Thoracic aorta (tissue), 2 donors: ENCODE data around the gene LRRC46. TPM values are rescaled to one million over a fixed set of nuclear protein-coding genes. Genes with fewer than 3 reads are reported as not detected.

Experiments
- ATAC-seq: fragments of 150-250 bp; one replicate; pipeline ENCODE4 v1.8.0; 2017; ENCODE audit warnings: low read depth; ENCODE audit not compliant: insufficient number of reproducible peaks, low FRiP score
- DNase-seq: peaks from one replicate; pipeline ENCODE4 v3.0.0-alpha.2; 2020; ENCODE audit warnings: low spot score
- H3K27ac ChIP-seq, 2 donors: fragments of 200-600 bp; sonication (generic); 1 replicate in 1 of 2; 2 replicates in 1 of 2; pipeline ENCODE4 v1.5.1; 2016; ENCODE audit warnings: mild to moderate bottlenecking in 2 of 2, moderate library complexity in 2 of 2
- H3K27me3 ChIP-seq: fragments of 200-600 bp; sonication (generic); replicated peaks from 2 replicates; pipeline ENCODE4 v1.6.0; 2016; ENCODE audit warnings: mild to moderate bottlenecking; ENCODE audit not compliant: insufficient read depth
- H3K36me3 ChIP-seq: fragments of 200-600 bp; sonication (generic); one replicate; pipeline ENCODE4 v1.5.1; 2016
- H3K4me1 ChIP-seq, 2 donors: fragments of 200-600 bp; sonication (generic); 1 replicate in 1 of 2; 2 replicates in 1 of 2; pipeline versions ENCODE4 v1.5.1 to v1.6.0; 2016; ENCODE audit warnings: low read depth in 2 of 2, mild to moderate bottlenecking in 1 of 2; ENCODE audit not compliant: control insufficient read depth in 1 of 2
- H3K4me3 ChIP-seq: fragments of 200-600 bp; sonication (generic); 2 replicates; pipeline ENCODE4 v1.5.1; 2016; ENCODE audit warnings: mild to moderate bottlenecking
- H3K9me3 ChIP-seq: fragments of 200-600 bp; sonication (generic); 2 replicates; pipeline ENCODE4 v1.5.1; 2016
- total RNA-seq, 2 donors: library from RNA; depleted of rRNA; stranded (reverse); fragments of >200 nt; gene quantifications; one replicate each; pipeline versions ENCODE4 v1.1.0 to v1.2.3, GENCODE V29; 2016
- TF ChIP-seq, protein P1 (sequence below): fragments of 200-600 bp; sonication (generic); IDR thresholded peaks from one replicate; pipeline ENCODE4 v1.5.1; 2019; ENCODE audit warnings: antibody characterized with exemption

Gene LRRC46
- total RNA-seq, 2 donors from 2014 or later = 0.42 TPM; not detected in 1

DNA sequence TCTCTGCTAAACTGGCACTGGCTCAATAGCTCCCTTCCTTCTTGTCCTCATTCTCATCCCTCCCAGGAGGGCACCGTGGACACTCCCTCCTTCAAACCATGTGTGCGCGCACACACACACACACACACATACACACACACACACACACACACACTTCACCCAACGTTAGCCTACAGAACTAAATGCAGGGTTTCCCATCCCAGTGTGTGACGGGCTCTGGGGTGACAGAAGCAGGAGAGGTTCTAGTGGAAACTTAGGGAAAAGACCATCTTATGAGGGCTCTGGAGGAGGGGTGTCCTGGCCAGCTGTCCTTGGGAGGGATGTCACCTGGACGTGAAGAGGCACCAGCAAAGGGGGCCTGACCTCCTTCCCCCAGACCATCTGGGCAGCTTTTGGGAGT is 29.6 kb upstream of the LRRC46 start:
- ATAC-seq = no peak
- Histone ChIP-seq H3K27me3 (no peaks in the 10 kb centered on the region), H3K36me3 (no peaks in the 10 kb centered on the region), H3K4me3 (no peak overlapping the region), H3K4me1 (peaks cover 0 to 15% of the 10 kb centered on the region in 2 donors), H3K27ac (no peak overlapping the region), H3K9me3 (no peaks in the 10 kb centered on the region)
- TF ChIP-seq, protein P1, sequence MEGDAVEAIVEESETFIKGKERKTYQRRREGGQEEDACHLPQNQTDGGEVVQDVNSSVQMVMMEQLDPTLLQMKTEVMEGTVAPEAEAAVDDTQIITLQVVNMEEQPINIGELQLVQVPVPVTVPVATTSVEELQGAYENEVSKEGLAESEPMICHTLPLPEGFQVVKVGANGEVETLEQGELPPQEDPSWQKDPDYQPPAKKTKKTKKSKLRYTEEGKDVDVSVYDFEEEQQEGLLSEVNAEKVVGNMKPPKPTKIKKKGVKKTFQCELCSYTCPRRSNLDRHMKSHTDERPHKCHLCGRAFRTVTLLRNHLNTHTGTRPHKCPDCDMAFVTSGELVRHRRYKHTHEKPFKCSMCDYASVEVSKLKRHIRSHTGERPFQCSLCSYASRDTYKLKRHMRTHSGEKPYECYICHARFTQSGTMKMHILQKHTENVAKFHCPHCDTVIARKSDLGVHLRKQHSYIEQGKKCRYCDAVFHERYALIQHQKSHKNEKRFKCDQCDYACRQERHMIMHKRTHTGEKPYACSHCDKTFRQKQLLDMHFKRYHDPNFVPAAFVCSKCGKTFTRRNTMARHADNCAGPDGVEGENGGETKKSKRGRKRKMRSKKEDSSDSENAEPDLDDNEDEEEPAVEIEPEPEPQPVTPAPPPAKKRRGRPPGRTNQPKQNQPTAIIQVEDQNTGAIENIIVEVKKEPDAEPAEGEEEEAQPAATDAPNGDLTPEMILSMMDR = no peak
- DNase-seq = no peak

DNA sequence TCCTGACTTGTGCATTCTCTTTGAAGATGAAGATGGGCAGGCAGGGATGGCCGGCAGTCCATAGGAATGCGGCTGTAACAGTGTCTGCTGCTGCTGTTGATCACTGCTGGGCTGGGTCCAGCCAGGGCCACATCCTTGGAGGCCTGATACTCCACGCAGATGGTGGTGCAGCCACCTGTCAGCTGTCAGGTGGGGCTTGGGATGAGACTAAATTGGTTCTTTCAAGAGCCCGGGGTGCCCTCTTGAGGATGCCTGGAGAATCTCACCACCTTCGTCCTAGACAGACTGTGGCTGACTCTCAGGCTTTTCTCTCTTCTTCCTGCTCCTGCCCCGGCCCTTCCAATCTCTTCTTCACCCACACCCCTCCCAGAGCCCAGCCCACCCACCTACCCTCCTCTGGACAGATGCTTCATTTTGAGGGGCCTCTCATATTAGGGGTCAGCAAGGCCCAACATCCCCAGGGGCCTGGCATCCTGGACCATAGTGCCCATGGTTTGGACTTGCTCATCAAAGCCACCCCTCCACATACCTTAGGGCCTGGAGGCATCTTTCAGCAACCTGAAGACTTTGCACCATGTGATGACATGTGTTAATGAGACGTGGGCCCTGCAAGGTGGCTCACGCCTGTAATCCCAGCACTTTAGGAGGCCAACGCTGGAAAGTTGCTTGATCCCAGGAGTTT is 29.0 kb upstream of the LRRC46 start:
- Histone ChIP-seq H3K4me1 (peaks cover 0 to 15% of the 10 kb centered on the region in 2 donors), H3K4me3 (no peak overlapping the region), H3K27ac (no peak overlapping the region), H3K27me3 (no peaks in the 10 kb centered on the region), H3K9me3 (no peaks in the 10 kb centered on the region), H3K36me3 (peaks cover 5% of the 10 kb centered on the region)
- ATAC-seq (no peak), DNase-seq (no peak)
- TF ChIP-seq, protein P1 = peak; percentile 36

DNA sequence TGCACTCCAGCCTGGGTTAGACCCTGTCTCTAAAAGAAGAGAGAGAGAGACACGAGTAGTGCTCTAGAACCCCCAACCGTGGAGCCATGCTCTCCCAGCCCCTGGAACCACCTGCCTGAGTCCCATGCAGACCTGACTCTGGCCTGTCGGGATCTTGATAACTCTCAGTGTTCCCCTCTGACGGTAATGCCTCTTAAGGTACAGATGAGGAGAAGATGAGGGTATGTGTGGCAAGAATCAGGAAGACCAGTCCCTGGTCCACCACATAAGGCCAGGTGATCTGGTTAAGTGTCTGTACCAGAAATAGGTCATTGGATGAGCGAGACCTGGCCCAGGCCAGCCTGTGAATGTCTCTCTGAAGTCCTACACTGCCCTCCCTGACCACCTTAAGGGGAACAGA is 28.3 kb upstream of the LRRC46 start:
- Histone ChIP-seq H3K4me1 (peaks cover 0 to 15% of the 10 kb centered on the region in 2 donors), H3K9me3 (no peaks in the 10 kb centered on the region), H3K36me3 (peaks cover 12% of the 10 kb centered on the region), H3K4me3 (no peak overlapping the region), H3K27ac (no peak overlapping the region), H3K27me3 (no peaks in the 10 kb centered on the region)
- DNase-seq = no peak
- TF ChIP-seq, protein P1 = no peak
- no peak for ATAC-seq

GRCh38 chr17:47803751-47804150 is 27.7 kb upstream of the LRRC46 start:
- peaks cover 17% of the 10 kb centered on the region for H3K36me3 ChIP-seq
- DNase-seq (no peak), ATAC-seq (no peak)
- no peak overlapping the region for H3K27ac ChIP-seq
- peaks cover 0 to 15% of the 10 kb centered on the region in 2 donors for H3K4me1 ChIP-seq
- no peaks in the 10 kb centered on the region for H3K27me3 ChIP-seq
- no peak overlapping the region for H3K4me3 ChIP-seq
- TF ChIP-seq, protein P1 = no peak
- no peaks in the 10 kb centered on the region for H3K9me3 ChIP-seq

GRCh38 chr17:47804461-47804860 is 27.0 kb upstream of the LRRC46 start:
- Histone ChIP-seq H3K4me3 (no peak overlapping the region), H3K9me3 (no peaks in the 10 kb centered on the region), H3K4me1 (peaks cover 0 to 15% of the 10 kb centered on the region in 2 donors), H3K36me3 (peaks cover 22% of the 10 kb centered on the region), H3K27me3 (no peaks in the 10 kb centered on the region), H3K27ac (no peak overlapping the region)
- DNase-seq (no peak), ATAC-seq (no peak)
- TF ChIP-seq, protein P1 = no peak
